Stimulated activated CD4-positive, alpha-beta T cell treated with anti-CD3 and anti-CD28 coated beads, Interleukin-4, amount 100 ng/mL, for 4 hours (primary cell): ENCODE measurements around the gene ACP1.
"Not testable (repeated sequence)": the region's sequence is repeated elsewhere in the genome, so short reads cannot be mapped to it uniquely, and the experiment has no call there.

ENCODE experiments used
- DNase-seq, 2 experiments: peaks; one replicate each; pipeline ENCODE4 v3.0.0-alpha.2; 2020

ACP1 gene

GRCh38 chr2:314561-315336 lies 50.0 kb downstream of the ACP1 start:
- no peak for DNase-seq

GRCh38 chr2:315925-316324 lies 51.2 kb downstream of the ACP1 start:
- not testable (repeated sequence) for DNase-seq

- DNase-seq = no peak
These were observed 51.6 kb downstream of the ACP1 start for GRCh38 chr2:316381-316780.

- no peak for DNase-seq
These were observed 53.0 kb downstream of the ACP1 start for GRCh38 chr2:317501-318424.

GRCh38 chr2:319059-319600 lies 54.4 kb downstream of the ACP1 start:
- DNase-seq = no peak

GRCh38 chr2:320561-320960 lies 55.8 kb downstream of the ACP1 start:
- no peak for DNase-seq

GRCh38 chr2:322326-322725 lies 57.6 kb downstream of the ACP1 start:
- no peak for DNase-seq

GRCh38 chr2:323035-323434 lies 58.3 kb downstream of the ACP1 start:
- DNase-seq = no peak
